NAMALWA (cell line): ENCODE results near the gene CCNY.
A peak's percentile ranks its signal among the peaks of the same experiment; 100 is the strongest.
"Not testable (repeated sequence)": the region's sequence is repeated elsewhere in the genome, so short reads cannot be mapped to it uniquely, and the experiment has no call there.

Experiments
- DNase-seq: peaks from one replicate; pipeline ENCODE4 v3.0.0-alpha.2; 2015; ENCODE audit warnings: low spot score

Gene CCNY

GRCh38 chr10:35406003-35406630, 69.8 kb downstream of the CCNY start:
- DNase-seq = not testable (repeated sequence)

GRCh38 chr10:35407696-35408095, 71.4 kb downstream of the CCNY start:
- DNase-seq = not testable (repeated sequence)

GRCh38 chr10:35409094-35409582, 72.8 kb downstream of the CCNY start:
- peak; percentile 27 for DNase-seq

- DNase-seq = no peak
Measured at GRCh38 chr10:35409808-35410207, 73.5 kb downstream of the CCNY start.

- no peak for DNase-seq
Measured at GRCh38 chr10:35412003-35412723, 75.9 kb downstream of the CCNY start.

- DNase-seq = no peak
Measured at GRCh38 chr10:35412900-35413491, 76.7 kb downstream of the CCNY start.

GRCh38 chr10:35413985-35414861, 77.9 kb downstream of the CCNY start:
- no peak for DNase-seq

GRCh38 chr10:35415505-35415904, 79.2 kb downstream of the CCNY start:
- no peak for DNase-seq

GRCh38 chr10:35416619-35417312, 80.5 kb downstream of the CCNY start:
- DNase-seq = peak; percentile 42

- no peak for DNase-seq
Measured at GRCh38 chr10:35417313-35417625, 81.0 kb downstream of the CCNY start.

- DNase-seq = no peak
Measured at GRCh38 chr10:35417795-35418194, 81.5 kb downstream of the CCNY start.

- DNase-seq = not testable (repeated sequence)
Measured at GRCh38 chr10:35418580-35418979, 82.3 kb downstream of the CCNY start.

- DNase-seq = no peak
Measured at GRCh38 chr10:35420044-35420443, 83.7 kb downstream of the CCNY start.

- DNase-seq = no peak
Measured at GRCh38 chr10:35420827-35421552, 84.7 kb downstream of the CCNY start.

GRCh38 chr10:35421553-35422178, 85.4 kb downstream of the CCNY start:
- no peak for DNase-seq

GRCh38 chr10:35422228-35422627, 85.9 kb downstream of the CCNY start:
- no peak for DNase-seq

- DNase-seq = no peak
Measured at GRCh38 chr10:35423505-35424306, 87.4 kb downstream of the CCNY start.

GRCh38 chr10:35424680-35425285, 88.5 kb downstream of the CCNY start:
- no peak for DNase-seq

- no peak for DNase-seq
Measured at GRCh38 chr10:35425595-35425994, 89.3 kb downstream of the CCNY start.
